B cell (primary cell): ENCODE results near the gene PPP1R12C. TPM values are rescaled to one million over a fixed set of nuclear protein-coding genes. Genes with fewer than 3 reads are reported as not detected.

ENCODE experiments used
- ATAC-seq: fragments of 200-7000 bp; cut with Tn5 transposase; one replicate; pipeline ENCODE4 v1.10.0; 2021; ENCODE audit warnings: low read depth, mild to moderate bottlenecking, moderate number of reproducible peaks, moderate library complexity
- CTCF ChIA-PET: fragments of 350-600 bp; sonication (Branson Sonifier 250); formaldehyde crosslinking; loops from one replicate; lab custom pipeline; 2021; ENCODE audit warnings: antibody characterized with exemption, inconsistent platforms; lab: Charles Lee
- POLR2A ChIA-PET: fragments of 350-600 bp; sonication (Branson Sonifier 250); formaldehyde crosslinking; loops from one replicate; lab custom pipeline; 2021; ENCODE audit warnings: antibody characterized with exemption; lab: Charles Lee
- DNase-seq: peaks from one replicate; pipeline ENCODE4 v3.0.0; 2013
- H2AFZ ChIP-seq: 2 replicates; pipeline ENCODE4 v1.6.1; 2012; ENCODE audit warnings: mild to moderate bottlenecking, low read depth, low read length; ENCODE audit not compliant: insufficient read depth, poor library complexity, severe bottlenecking
- H3K27ac ChIP-seq, 2 donors: 1 replicate in 1 of 2; 2 replicates in 1 of 2; pipeline ENCODE4 v1.5.1; 2012 to 2013; ENCODE audit warnings: low read length in 2 of 2, mild to moderate bottlenecking in 2 of 2, moderate library complexity in 1 of 2
- H3K27me3 ChIP-seq, 4 experiments: fragments of 200-600 bp in 1 of 4; sonication (generic) in 1 of 4; replicated peaks in 1 of 4; 1 replicate in 2 of 4; 2 replicates in 2 of 4; pipeline versions ENCODE4 v1.6.1 to v1.7.0; 2013 to 2016; ENCODE audit warnings: low read length in 3 of 4, mild to moderate bottlenecking in 2 of 4, mixed read lengths in 1 of 4, moderate library complexity in 1 of 4; ENCODE audit not compliant: insufficient read depth in 4 of 4, control insufficient read depth in 3 of 4; ENCODE audit errors: control extremely low read depth in 1 of 4
- H3K36me3 ChIP-seq, 2 experiments: replicated peaks in 1 of 2; 1 replicate in 1 of 2; 2 replicates in 1 of 2; pipeline versions ENCODE4 v1.6.1 to v1.7.1; 2013; ENCODE audit warnings: low read length in 1 of 2; ENCODE audit not compliant: insufficient read depth in 2 of 2, control insufficient read depth in 1 of 2; ENCODE audit errors: control extremely low read depth in 1 of 2, extremely low read depth in 1 of 2
- H3K4me1 ChIP-seq, 2 donors: fragments of 200-600 bp in 1 of 2; sonication (generic) in 1 of 2; 1 replicate in 1 of 2; 2 replicates in 1 of 2; pipeline versions ENCODE4 v1.5.1 to v1.6.1; 2013 to 2017; ENCODE audit warnings: low read length in 2 of 2; ENCODE audit not compliant: control insufficient read depth in 2 of 2, insufficient read depth in 2 of 2
- H3K4me2 ChIP-seq: replicated peaks from 2 replicates; pipeline ENCODE3; 2012; ENCODE audit warnings: mild to moderate bottlenecking, low read depth, low read length; ENCODE audit not compliant: poor library complexity, severe bottlenecking
- H3K4me3 ChIP-seq, 5 experiments: fragments of 200-600 bp in 1 of 5; sonication (generic) in 1 of 5; 1 replicate in 3 of 5; 2 replicates in 2 of 5; pipeline versions ENCODE4 v1.5.1 to v1.7.0; 2011 to 2016; ENCODE audit warnings: low read length in 4 of 5, mild to moderate bottlenecking in 4 of 5, low read depth in 2 of 5, control low read depth in 1 of 5, moderate library complexity in 1 of 5; ENCODE audit not compliant: insufficient read depth in 1 of 5; ENCODE audit errors: control extremely low read depth in 1 of 5, extremely low read depth in 1 of 5
- H3K79me2 ChIP-seq: fragments of 200-600 bp; sonication (generic); one replicate; pipeline ENCODE4 v1.6.0; 2016; ENCODE audit warnings: low read length; ENCODE audit not compliant: control insufficient read depth, insufficient read depth
- H3K9ac ChIP-seq: fragments of 200-600 bp; sonication (generic); 2 replicates; pipeline ENCODE4 v1.6.1; 2017; ENCODE audit warnings: mild to moderate bottlenecking, low read length, moderate library complexity
- H3K9me3 ChIP-seq, 3 donors: one replicate each; pipeline versions ENCODE4 v1.6.1 to v1.7.1; 2013; ENCODE audit warnings: low read length in 2 of 3; ENCODE audit not compliant: control insufficient read depth in 2 of 3, insufficient read depth in 1 of 3; ENCODE audit errors: control extremely low read depth in 1 of 3
- H4K20me1 ChIP-seq: 2 replicates; pipeline ENCODE4 v1.6.0; 2012; ENCODE audit warnings: mild to moderate bottlenecking, low read length; ENCODE audit not compliant: insufficient read depth, control insufficient read depth, poor library complexity, severe bottlenecking
- H3K27ac Mint-ChIP-seq: one replicate; pipeline ENCODE4 v1.8.0; 2021; ENCODE audit warnings: mixed read lengths
- H3K27me3 Mint-ChIP-seq: one replicate; pipeline ENCODE4 v1.8.0; 2021; ENCODE audit warnings: mixed read lengths
- H3K4me1 Mint-ChIP-seq: one replicate; pipeline ENCODE4 v1.8.0; 2021; ENCODE audit warnings: mixed read lengths
- H3K4me3 Mint-ChIP-seq: one replicate; pipeline ENCODE4 v1.8.0; 2021; ENCODE audit warnings: mixed read lengths
- H3K9me3 Mint-ChIP-seq: one replicate; pipeline ENCODE4 v1.8.0; 2022; ENCODE audit warnings: mixed read lengths; ENCODE audit not compliant: insufficient read depth
- EZH2 ChIP-seq: IDR thresholded peaks from 2 replicates; pipeline ENCODE4 v1.6.1; 2012; ENCODE audit warnings: borderline replicate concordance, low read depth, mild to moderate bottlenecking, moderate library complexity, low read length; ENCODE audit not compliant: insufficient read depth, poor library complexity, severe bottlenecking
- WGBS: methylation state at CpG from one replicate; pipeline ENCODE4 v1.1.5; 2013; ENCODE audit warnings: missing lambda C conversion rate; ENCODE audit not compliant: insufficient coverage; 5-methylcytosine and 5-hydroxymethylcytosine counted together
- intact Hi-C: fragments of 100-400 bp; cut with micrococcal nuclease; formaldehyde crosslinking; loops from one replicate; pipeline ENCODE4 v1.10.0; 2022
- polyA plus RNA-seq: library from polyadenylated mRNA; depleted of rRNA; stranded (reverse); fragments of >200 nt; gene quantifications from 2 replicates; pipeline ENCODE4 v1.2.3, GENCODE V29; 2012
- total RNA-seq, 2 donors: library from RNA; stranded (reverse); fragments of 120-200 nt in 1 of 2; gene quantifications; 1 replicate in 1 of 2; 2 replicates in 1 of 2; pipeline versions ENCODE4 v1.2.3 to v1.2.4, GENCODE V29; 2013 to 2022
- TF ChIP-seq, protein P1 (sequence below): fragments of 200-600 bp; IDR thresholded peaks from one replicate; pipeline ENCODE4 v1.8.0; 2022; ENCODE audit warnings: antibody characterized with exemption, mild to moderate bottlenecking

The PPP1R12C gene
- total and polyA plus RNA-seq, 2 donors (not counting 1 experiment from before 2014, with no cell fraction given): 145 to 179 TPM

GRCh38 chr19:55044771-55045716 lies 72.4 kb downstream of the PPP1R12C start:
- Histone ChIP-seq H3K79me2 (no peaks in the 10 kb centered on the region), H3K9me3 (no peaks in the 10 kb centered on the region), H4K20me1 (peaks cover 10% of the 10 kb centered on the region), H3K4me3 (no peak overlapping the region), H3K9ac (no peak overlapping the region), H3K4me2 (no peak overlapping the region), H3K4me1 (peaks cover 6 to 8% of the 10 kb centered on the region in 2 donors), H3K36me3 (peaks cover 0 to 38% of the 10 kb centered on the region in 2 experiments), H2AFZ (no peak overlapping the region), H3K27ac (no peak overlapping the region), H3K27me3 (no peaks in the 10 kb centered on the region)
- no peak for ATAC-seq
- ChIA-PET CTCF (no interaction called here), POLR2A (no interaction called here)
- TF ChIP-seq, protein P1, sequence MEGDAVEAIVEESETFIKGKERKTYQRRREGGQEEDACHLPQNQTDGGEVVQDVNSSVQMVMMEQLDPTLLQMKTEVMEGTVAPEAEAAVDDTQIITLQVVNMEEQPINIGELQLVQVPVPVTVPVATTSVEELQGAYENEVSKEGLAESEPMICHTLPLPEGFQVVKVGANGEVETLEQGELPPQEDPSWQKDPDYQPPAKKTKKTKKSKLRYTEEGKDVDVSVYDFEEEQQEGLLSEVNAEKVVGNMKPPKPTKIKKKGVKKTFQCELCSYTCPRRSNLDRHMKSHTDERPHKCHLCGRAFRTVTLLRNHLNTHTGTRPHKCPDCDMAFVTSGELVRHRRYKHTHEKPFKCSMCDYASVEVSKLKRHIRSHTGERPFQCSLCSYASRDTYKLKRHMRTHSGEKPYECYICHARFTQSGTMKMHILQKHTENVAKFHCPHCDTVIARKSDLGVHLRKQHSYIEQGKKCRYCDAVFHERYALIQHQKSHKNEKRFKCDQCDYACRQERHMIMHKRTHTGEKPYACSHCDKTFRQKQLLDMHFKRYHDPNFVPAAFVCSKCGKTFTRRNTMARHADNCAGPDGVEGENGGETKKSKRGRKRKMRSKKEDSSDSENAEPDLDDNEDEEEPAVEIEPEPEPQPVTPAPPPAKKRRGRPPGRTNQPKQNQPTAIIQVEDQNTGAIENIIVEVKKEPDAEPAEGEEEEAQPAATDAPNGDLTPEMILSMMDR: no peak
- no peak for TF ChIP-seq EZH2
- Mint-ChIP-seq H3K4me1 (peaks cover 8% of the 10 kb centered on the region), H3K4me3 (no peak overlapping the region), H3K27me3 (no peaks in the 10 kb centered on the region), H3K27ac (no peak overlapping the region), H3K9me3 (no peaks in the 10 kb centered on the region)
- intact Hi-C loops: no loop called here
- DNase-seq: no peak
- WGBS: 98% methylated on average over 27 of the region's 30 CpGs

- Histone ChIP-seq H3K4me2 (no peak overlapping the region), H3K27me3 (no peaks in the 10 kb centered on the region), H4K20me1 (peaks cover 10% of the 10 kb centered on the region), H3K9me3 (no peaks in the 10 kb centered on the region), H3K9ac (no peak overlapping the region), H3K4me1 (peaks cover 6 to 8% of the 10 kb centered on the region in 2 donors), H3K27ac (no peak overlapping the region), H3K36me3 (peaks cover 0 to 38% of the 10 kb centered on the region in 2 experiments), H3K79me2 (no peaks in the 10 kb centered on the region), H3K4me3 (no peak overlapping the region), H2AFZ (no peak overlapping the region)
- intact Hi-C loops: no loop called here
- Mint-ChIP-seq H3K4me3 (no peak overlapping the region), H3K27me3 (no peaks in the 10 kb centered on the region), H3K9me3 (no peaks in the 10 kb centered on the region), H3K4me1 (peaks cover 8% of the 10 kb centered on the region), H3K27ac (no peak overlapping the region)
- ATAC-seq (no peak), DNase-seq (no peak)
- WGBS: 96% methylated on average over 3 of the region's 5 CpGs
- ChIA-PET POLR2A (no interaction called here), CTCF (no interaction called here)
- TF ChIP-seq, protein P1: no peak
- TF ChIP-seq EZH2: no peak
Observed at GRCh38 chr19:55044286-55044685, 73.2 kb downstream of the PPP1R12C start.
